ENCODE measurements around the gene RASSF8. TPM values are rescaled to one million over a fixed set of nuclear protein-coding genes. Genes with fewer than 3 reads are reported as not detected.

RASSF8 gene
- total RNA-seq, 1 donor from 2014 or later, result 39.5 TPM

- Histone ChIP-seq H4K20me1 (ENCODE audit: insufficient read depth, low read length) (no peaks in the 10 kb centered on the region), H3K4me3 (ENCODE audit: insufficient read depth, low read depth, low read length) (no peak overlapping the region), H3K4me2 (ENCODE audit: low read length) (no peak overlapping the region), H3K27me3 (ENCODE audit: insufficient read depth, low read length) (no peaks in the 10 kb centered on the region), H3K4me1 (ENCODE audit: insufficient read depth, low read length) (no peaks in the 10 kb centered on the region), H3K79me2 (ENCODE audit: insufficient read depth, low read length) (no peaks in the 10 kb centered on the region), H3K27ac (ENCODE audit: low read depth, low read length) (no peak overlapping the region), H2AFZ (ENCODE audit: low read depth, low read length) (no peak overlapping the region), H3K36me3 (ENCODE audit: insufficient read depth, low read length) (no peaks in the 10 kb centered on the region), H3K9me3 (ENCODE audit: insufficient read depth, low read depth, low read length) (no peaks in the 10 kb centered on the region), H3K9ac (ENCODE audit: low read length) (no peak overlapping the region)
- DNase-seq (ENCODE audit: low read depth) (no peak), FAIRE-seq (no peak)
- H3K9me3 Mint-ChIP-seq (ENCODE audit: unreplicated experiment), result no peaks in the 10 kb centered on the region
- no peak for TF ChIP-seq EZH2 (IDR thresholded peaks at IDR 0.05; ENCODE audit: insufficient read depth, low read length)
- no peak for TF ChIP-seq CTCF (IDR thresholded peaks at IDR 0.05; ENCODE audit: insufficient read depth, low read depth, low read length)
- H3K27me3 Mint-ChIP-seq (ENCODE audit: low read depth, unreplicated experiment), result peaks cover 5% of the 10 kb centered on the region
- no peaks in the 10 kb centered on the region for H3K4me1 Mint-ChIP-seq (ENCODE audit: low read depth, unreplicated experiment)
- H3K36me3 Mint-ChIP-seq (ENCODE audit: low read depth, unreplicated experiment), result no peaks in the 10 kb centered on the region
- no peak overlapping the region for H3K27ac Mint-ChIP-seq (ENCODE audit: unreplicated experiment)
- H3K4me3 Mint-ChIP-seq (ENCODE audit: unreplicated experiment), result no peak overlapping the region
These were observed 142.9 kb downstream of the RASSF8 start for GRCh38 chr12:26101350-26101734.

GRCh38 chr12:26101763-26102162, 143.3 kb downstream of the RASSF8 start:
- no peaks in the 10 kb centered on the region for H3K36me3 Mint-ChIP-seq (ENCODE audit: low read depth, unreplicated experiment)
- no peak for FAIRE-seq
- Histone ChIP-seq H3K4me1 (ENCODE audit: insufficient read depth, low read length) (no peaks in the 10 kb centered on the region), H2AFZ (ENCODE audit: low read depth, low read length) (no peak overlapping the region), H3K4me3 (ENCODE audit: insufficient read depth, low read depth, low read length) (no peak overlapping the region), H3K4me2 (ENCODE audit: low read length) (no peak overlapping the region), H3K9ac (ENCODE audit: low read length) (no peak overlapping the region), H3K27ac (ENCODE audit: low read depth, low read length) (no peak overlapping the region), H3K27me3 (ENCODE audit: insufficient read depth, low read length) (no peaks in the 10 kb centered on the region), H3K79me2 (ENCODE audit: insufficient read depth, low read length) (no peaks in the 10 kb centered on the region), H4K20me1 (ENCODE audit: insufficient read depth, low read length) (no peaks in the 10 kb centered on the region), H3K9me3 (ENCODE audit: insufficient read depth, low read depth, low read length) (no peaks in the 10 kb centered on the region), H3K36me3 (ENCODE audit: insufficient read depth, low read length) (no peaks in the 10 kb centered on the region)
- no peak for TF ChIP-seq CTCF (IDR thresholded peaks at IDR 0.05; ENCODE audit: insufficient read depth, low read depth, low read length)
- TF ChIP-seq EZH2 (IDR thresholded peaks at IDR 0.05; ENCODE audit: insufficient read depth, low read length), result no peak
- no peak overlapping the region for H3K27ac Mint-ChIP-seq (ENCODE audit: unreplicated experiment)
- DNase-seq (ENCODE audit: low read depth), result no peak
- no peak overlapping the region for H3K4me3 Mint-ChIP-seq (ENCODE audit: unreplicated experiment)
- no peaks in the 10 kb centered on the region for H3K9me3 Mint-ChIP-seq (ENCODE audit: unreplicated experiment)
- H3K27me3 Mint-ChIP-seq (ENCODE audit: low read depth, unreplicated experiment), result peaks cover 5% of the 10 kb centered on the region
- no peaks in the 10 kb centered on the region for H3K4me1 Mint-ChIP-seq (ENCODE audit: low read depth, unreplicated experiment)

GRCh38 chr12:26102953-26103352, 144.5 kb downstream of the RASSF8 start:
- FAIRE-seq, result no peak
- Histone ChIP-seq H3K27ac (ENCODE audit: low read depth, low read length) (no peak overlapping the region), H3K79me2 (ENCODE audit: insufficient read depth, low read length) (no peaks in the 10 kb centered on the region), H3K4me1 (ENCODE audit: insufficient read depth, low read length) (no peaks in the 10 kb centered on the region), H3K4me2 (ENCODE audit: low read length) (no peak overlapping the region), H3K36me3 (ENCODE audit: insufficient read depth, low read length) (no peaks in the 10 kb centered on the region), H2AFZ (ENCODE audit: low read depth, low read length) (no peak overlapping the region), H3K9ac (ENCODE audit: low read length) (no peak overlapping the region), H3K9me3 (ENCODE audit: insufficient read depth, low read depth, low read length) (no peaks in the 10 kb centered on the region), H4K20me1 (ENCODE audit: insufficient read depth, low read length) (no peaks in the 10 kb centered on the region), H3K4me3 (ENCODE audit: insufficient read depth, low read depth, low read length) (no peak overlapping the region), H3K27me3 (ENCODE audit: insufficient read depth, low read length) (no peaks in the 10 kb centered on the region)
- H3K4me3 Mint-ChIP-seq (ENCODE audit: unreplicated experiment), result no peak overlapping the region
- H3K36me3 Mint-ChIP-seq (ENCODE audit: low read depth, unreplicated experiment), result no peaks in the 10 kb centered on the region
- DNase-seq (ENCODE audit: low read depth), result no peak
- no peak for TF ChIP-seq CTCF (IDR thresholded peaks at IDR 0.05; ENCODE audit: insufficient read depth, low read depth, low read length)
- no peak for TF ChIP-seq EZH2 (IDR thresholded peaks at IDR 0.05; ENCODE audit: insufficient read depth, low read length)
- H3K4me1 Mint-ChIP-seq (ENCODE audit: low read depth, unreplicated experiment), result no peaks in the 10 kb centered on the region
- H3K27me3 Mint-ChIP-seq (ENCODE audit: low read depth, unreplicated experiment), result peaks cover 5% of the 10 kb centered on the region
- H3K27ac Mint-ChIP-seq (ENCODE audit: unreplicated experiment), result no peak overlapping the region
- H3K9me3 Mint-ChIP-seq (ENCODE audit: unreplicated experiment), result no peaks in the 10 kb centered on the region
